Measurements from ENCODE around the gene PFAS. TPM values are rescaled to one million over a fixed set of nuclear protein-coding genes. Genes with fewer than 3 reads are reported as not detected.

Gene PFAS
- total and polyA plus RNA-seq, 2 experiments from 2014 or later = 96.1 to 168 TPM

GRCh38 chr17:8285270-8286181 is 36.4 kb downstream of the PFAS start:
- Histone ChIP-seq H3K9me2 (ENCODE audit: insufficient read depth) (no peaks in the 10 kb centered on the region), H3K4me1 (ENCODE audit: insufficient read depth) (0 out of 2 replicates have a peak, but pooled peaks cover 3% of the 10 kb centered on the region), H3K4me3 (no peak overlapping the region), H3K27me3 (ENCODE audit: insufficient read depth) (no peaks in the 10 kb centered on the region), H3K27ac (ENCODE audit: low read depth) (no peak overlapping the region), H3K36me3 (ENCODE audit: insufficient read depth) (no peaks in the 10 kb centered on the region), H3F3A (replicated peaks; ENCODE audit: low read depth) (0 out of 2 replicates have a peak, but pooled peaks cover 2% of the 10 kb centered on the region), H3K79me2 (replicated peaks; ENCODE audit: insufficient read depth) (no peaks in the 10 kb centered on the region), H3K4me2 (no peak overlapping the region), H2AFZ (no peak overlapping the region), H4K20me1 (replicated peaks; ENCODE audit: insufficient read depth) (no peaks in the 10 kb centered on the region)
- TF ChIP-seq STAT1 (IDR thresholded peaks at IDR 0.05; ENCODE audit: unreplicated experiment) (no peak), REST (IDR thresholded peaks at IDR 0.05; ENCODE audit: unreplicated experiment) (no peak), EZH2 (IDR thresholded peaks at IDR 0.05; ENCODE audit: low read depth, unreplicated experiment) (no peak), POLR2AphosphoS5 (IDR thresholded peaks at IDR 0.05; ENCODE audit: low read depth) (no peak), JUNB (IDR thresholded peaks at IDR 0.05; ENCODE audit: unreplicated experiment) (no peak), NANOG (IDR thresholded peaks at IDR 0.05; ENCODE audit: borderline replicate concordance) (no peak), ZNF462 (CRISPR knock-in tag; IDR thresholded peaks at IDR 0.05) (no peak), EZH2phosphoT487 (IDR thresholded peaks at IDR 0.05; ENCODE audit: unreplicated experiment) (no peak), CREB1 (CRISPR knock-in tag; IDR thresholded peaks at IDR 0.05; ENCODE audit: low read depth) (no peak), ZNF114 (CRISPR knock-in tag; IDR thresholded peaks at IDR 0.05) (no peak), CTCF (conservative IDR thresholded peaks at IDR 0.05; ENCODE audit: low read depth in 2 of 2) (no peak), ZNF331 (CRISPR knock-in tag; IDR thresholded peaks at IDR 0.05; ENCODE audit: low read depth) (no peak), ETS1 (IDR thresholded peaks at IDR 0.05) (no peak)
- ATAC-seq (no peak), DNase-seq (ENCODE audit: low spot score) (no peak)
- no peak overlapping the region for H3K4me3 Mint-ChIP-seq
- H3K4me1 Mint-ChIP-seq = peaks cover 17% of the 10 kb centered on the region
- no peaks in the 10 kb centered on the region; the same call in 2 of the 3 replicates for H3K36me3 Mint-ChIP-seq (ENCODE audit: low read depth)
- H3K27me3 Mint-ChIP-seq (ENCODE audit: insufficient read depth, low read depth, poor library complexity) = peaks cover 7% of the 10 kb centered on the region
- H3K27ac Mint-ChIP-seq = no peak overlapping the region
- no peaks in the 10 kb centered on the region for H3K9me3 Mint-ChIP-seq

All from GM23338 (cell line).